Measurements from ENCODE around the gene TIAM2. TPM values are rescaled to one million over a fixed set of nuclear protein-coding genes. Genes with fewer than 3 reads are reported as not detected.

The TIAM2 gene
- total RNA-seq, 1 donor from 2014 or later: 5.9 TPM

DNA sequence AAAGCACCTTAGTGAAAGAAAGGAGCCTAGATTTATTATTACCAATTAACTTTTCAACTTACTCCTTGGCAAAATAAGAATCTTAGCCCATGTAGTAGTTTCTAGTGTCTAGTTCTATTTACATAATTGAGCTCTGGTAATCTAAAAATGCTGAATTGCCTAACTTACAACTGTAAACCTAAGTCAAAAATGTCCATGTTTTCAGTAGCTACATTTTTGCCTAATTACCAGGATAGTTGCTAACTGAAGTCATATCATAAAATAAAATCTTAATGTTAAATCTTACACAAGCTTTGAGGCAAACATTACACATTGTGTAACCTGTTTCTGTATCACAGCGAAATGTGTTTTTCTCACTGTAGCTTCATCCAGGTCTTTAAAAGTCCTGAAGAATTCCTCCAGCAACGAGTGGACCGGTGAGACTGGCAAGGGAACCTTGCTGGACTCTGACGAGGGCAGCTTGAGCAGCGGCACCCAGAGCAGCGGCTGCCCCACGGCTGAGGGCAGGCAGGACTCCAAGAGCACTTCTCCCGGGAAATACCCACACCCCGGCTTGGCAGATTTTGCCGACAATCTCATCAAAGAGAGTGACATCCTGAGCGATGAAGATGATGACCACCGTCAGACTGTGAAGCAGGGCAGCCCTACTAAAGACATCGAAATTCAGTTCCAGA, 261.1 kb downstream of the TIAM2 start:
- intact Hi-C loops (cut with DNase I): no loop called here
- TF ChIP-seq, protein P1, sequence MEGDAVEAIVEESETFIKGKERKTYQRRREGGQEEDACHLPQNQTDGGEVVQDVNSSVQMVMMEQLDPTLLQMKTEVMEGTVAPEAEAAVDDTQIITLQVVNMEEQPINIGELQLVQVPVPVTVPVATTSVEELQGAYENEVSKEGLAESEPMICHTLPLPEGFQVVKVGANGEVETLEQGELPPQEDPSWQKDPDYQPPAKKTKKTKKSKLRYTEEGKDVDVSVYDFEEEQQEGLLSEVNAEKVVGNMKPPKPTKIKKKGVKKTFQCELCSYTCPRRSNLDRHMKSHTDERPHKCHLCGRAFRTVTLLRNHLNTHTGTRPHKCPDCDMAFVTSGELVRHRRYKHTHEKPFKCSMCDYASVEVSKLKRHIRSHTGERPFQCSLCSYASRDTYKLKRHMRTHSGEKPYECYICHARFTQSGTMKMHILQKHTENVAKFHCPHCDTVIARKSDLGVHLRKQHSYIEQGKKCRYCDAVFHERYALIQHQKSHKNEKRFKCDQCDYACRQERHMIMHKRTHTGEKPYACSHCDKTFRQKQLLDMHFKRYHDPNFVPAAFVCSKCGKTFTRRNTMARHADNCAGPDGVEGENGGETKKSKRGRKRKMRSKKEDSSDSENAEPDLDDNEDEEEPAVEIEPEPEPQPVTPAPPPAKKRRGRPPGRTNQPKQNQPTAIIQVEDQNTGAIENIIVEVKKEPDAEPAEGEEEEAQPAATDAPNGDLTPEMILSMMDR (IDR thresholded peaks at IDR 0.05): no peak
- no peaks in the 10 kb centered on the region for H3K9me3 ChIP-seq
- no peak overlapping the region for H3K27ac ChIP-seq
- H3K4me3 ChIP-seq: no peak overlapping the region
- no peaks in the 10 kb centered on the region for H3K27me3 ChIP-seq (ENCODE audit: low read depth)
- H3K36me3 ChIP-seq: peaks cover 92% of the 10 kb centered on the region
- H3K4me1 ChIP-seq: no peaks in the 10 kb centered on the region
- ATAC-seq: no peak
- DNase-seq: no peak

DNA sequence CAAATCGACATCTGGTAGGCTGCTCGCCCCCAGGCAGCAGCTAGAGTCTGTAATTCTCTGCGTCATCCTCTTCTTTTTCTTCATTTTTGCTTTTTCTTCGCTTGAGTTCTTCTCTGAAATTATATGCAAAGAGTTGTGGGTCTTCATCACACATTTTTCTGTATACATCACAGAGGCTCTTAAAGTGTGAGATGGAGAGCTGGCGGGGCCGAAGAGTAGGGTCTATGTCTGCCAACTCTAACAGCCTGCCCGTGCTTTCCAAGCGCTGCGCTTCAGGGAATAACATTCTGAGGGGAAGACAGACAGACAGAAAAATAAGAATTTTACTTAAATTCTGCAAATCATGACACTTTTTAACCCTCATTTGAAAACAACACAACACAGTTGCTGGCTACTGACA, 262.7 kb downstream of the TIAM2 start:
- H3K27ac ChIP-seq: no peak overlapping the region
- intact Hi-C loops (cut with DNase I): no loop called here
- TF ChIP-seq, protein P1 (IDR thresholded peaks at IDR 0.05): no peak
- DNase-seq (no peak), ATAC-seq (no peak)
- H3K36me3 ChIP-seq: peaks cover 78% of the 10 kb centered on the region
- no peaks in the 10 kb centered on the region for H3K9me3 ChIP-seq
- H3K4me1 ChIP-seq: no peaks in the 10 kb centered on the region
- H3K4me3 ChIP-seq: no peak overlapping the region
- H3K27me3 ChIP-seq (ENCODE audit: low read depth): no peaks in the 10 kb centered on the region

DNA sequence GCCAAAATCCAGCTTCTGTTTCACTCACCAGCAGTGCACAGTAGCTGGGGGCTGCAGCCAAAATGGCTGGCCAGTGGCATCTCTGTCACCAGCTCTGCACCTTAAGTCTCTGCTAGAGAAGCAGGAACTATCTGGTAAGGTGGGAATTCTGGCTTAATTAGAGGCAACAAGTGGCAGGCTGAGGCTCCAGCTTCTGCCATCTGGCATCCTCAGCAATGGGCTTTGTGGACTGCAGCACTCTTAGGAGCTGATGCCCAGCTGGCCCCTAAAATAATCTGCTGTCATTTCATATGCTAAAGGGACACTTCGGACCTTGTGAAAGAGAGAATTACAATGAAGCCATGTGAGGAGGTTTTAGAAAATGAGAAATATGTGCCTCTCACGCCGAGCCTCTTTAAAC, 264.1 kb downstream of the TIAM2 start:
- no peaks in the 10 kb centered on the region for H3K27me3 ChIP-seq (ENCODE audit: low read depth)
- intact Hi-C loops (cut with DNase I): no loop called here
- peaks cover 65% of the 10 kb centered on the region for H3K36me3 ChIP-seq
- H3K4me1 ChIP-seq: no peaks in the 10 kb centered on the region
- H3K27ac ChIP-seq: no peak overlapping the region
- TF ChIP-seq, protein P1 (IDR thresholded peaks at IDR 0.05): no peak
- DNase-seq: no peak
- H3K4me3 ChIP-seq: no peak overlapping the region
- H3K9me3 ChIP-seq: no peaks in the 10 kb centered on the region
- no peak for ATAC-seq

DNA sequence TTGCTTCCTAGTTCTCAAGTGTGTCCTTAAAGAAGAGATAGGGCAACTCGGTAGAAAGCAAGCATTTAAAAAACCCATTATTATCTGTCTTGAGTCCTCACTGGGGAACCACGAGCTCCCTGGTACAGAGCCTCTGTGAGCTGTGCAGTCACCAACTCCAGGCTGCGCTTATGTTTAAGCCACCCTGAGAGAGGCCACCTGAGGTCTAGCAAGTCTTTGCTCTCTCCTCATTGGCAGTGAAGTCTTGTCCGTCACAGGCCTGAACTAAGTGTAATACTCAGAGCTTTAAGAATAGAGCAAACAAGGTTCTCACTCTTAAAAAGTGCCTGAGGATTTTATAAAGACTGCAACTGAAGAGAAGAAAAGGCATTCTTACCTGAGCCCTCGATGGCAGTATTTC, 264.8 kb downstream of the TIAM2 start:
- TF ChIP-seq, protein P1 (IDR thresholded peaks at IDR 0.05): no peak
- no peak for DNase-seq
- Histone ChIP-seq H3K27me3 (ENCODE audit: low read depth) (no peaks in the 10 kb centered on the region), H3K4me3 (no peak overlapping the region), H3K9me3 (no peaks in the 10 kb centered on the region), H3K27ac (no peak overlapping the region), H3K4me1 (no peaks in the 10 kb centered on the region), H3K36me3 (peaks cover 58% of the 10 kb centered on the region)
- ATAC-seq: peak in 1 of 2 donors; percentile 64
- intact Hi-C loops (cut with DNase I): no loop called here

DNA sequence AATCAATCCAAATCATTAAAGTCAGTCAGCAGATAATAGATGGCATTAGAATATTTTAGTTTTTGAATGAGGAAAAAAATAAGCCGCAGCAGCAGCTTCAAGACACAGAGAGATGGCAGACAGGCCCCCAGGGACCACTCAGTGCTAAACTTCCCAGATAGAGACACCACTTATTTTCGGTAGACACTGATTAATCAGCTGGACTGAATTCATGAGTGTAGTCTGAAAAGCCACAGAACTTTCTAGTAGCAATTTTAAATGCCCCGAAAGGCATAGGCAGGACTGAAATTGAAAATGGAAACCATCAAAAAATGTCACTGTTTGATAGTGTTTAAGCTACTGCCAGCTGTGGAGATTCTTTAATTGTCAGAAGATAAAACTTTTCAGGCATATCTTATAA, 265.6 kb downstream of the TIAM2 start:
- TF ChIP-seq, protein P1 (IDR thresholded peaks at IDR 0.05): no peak
- H3K27me3 ChIP-seq (ENCODE audit: low read depth): no peaks in the 10 kb centered on the region
- H3K4me1 ChIP-seq: no peaks in the 10 kb centered on the region
- DNase-seq (no peak), ATAC-seq (no peak)
- intact Hi-C loops (cut with DNase I): no loop called here
- no peak overlapping the region for H3K4me3 ChIP-seq
- no peak overlapping the region for H3K27ac ChIP-seq
- H3K9me3 ChIP-seq: no peaks in the 10 kb centered on the region
- peaks cover 50% of the 10 kb centered on the region for H3K36me3 ChIP-seq

Data from lower lobe of right lung (tissue), 2 donors.